KOPT-K1 (cell line): Measurements from ENCODE around the gene PLEKHH1.
"Not testable (repeated sequence)": the region's sequence is repeated elsewhere in the genome, so short reads cannot be mapped to it uniquely, and the experiment has no call there.

Experiments
- H3K27ac ChIP-seq: fragments of 200-600 bp; sonication (generic); 2 replicates; pipeline ENCODE4 v1.5.1; 2016; ENCODE audit warnings: antibody characterized with exemption, mild to moderate bottlenecking, low read depth, low read length; ENCODE audit not compliant: poor library complexity, severe bottlenecking
- H3K36me3 ChIP-seq: fragments of 200-600 bp; sonication (generic); 2 replicates; pipeline ENCODE4 v1.5.1; 2017; ENCODE audit warnings: antibody characterized with exemption, mild to moderate bottlenecking, low read length, moderate library complexity; ENCODE audit not compliant: insufficient read depth
- H3K9me3 ChIP-seq: fragments of 200-600 bp; sonication (generic); 2 replicates; pipeline ENCODE4 v1.5.1; 2017; ENCODE audit warnings: antibody characterized with exemption, low read length, mild to moderate bottlenecking; ENCODE audit not compliant: insufficient read depth, poor library complexity, severe bottlenecking

Gene PLEKHH1

DNA sequence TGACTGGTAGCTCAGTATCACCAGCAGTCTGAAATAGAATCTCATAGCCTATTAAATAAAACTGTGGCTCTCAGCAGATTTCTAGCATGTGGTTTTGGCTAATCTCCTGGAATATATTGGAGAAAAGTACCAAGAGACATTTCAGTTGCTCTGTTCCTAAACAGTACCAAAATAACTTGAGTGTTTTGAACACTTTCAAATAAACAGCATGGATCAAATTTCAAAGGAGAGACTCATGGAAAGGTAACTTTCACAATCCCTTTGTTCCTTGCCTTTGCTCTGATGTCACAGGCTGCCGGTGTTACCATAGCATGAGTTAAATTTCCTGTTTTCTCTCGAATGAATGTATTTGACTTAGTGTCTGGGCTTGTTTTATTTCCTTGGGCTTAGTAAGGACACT, 90.0 kb downstream of the PLEKHH1 start:
- Histone ChIP-seq H3K27ac (no peak overlapping the region), H3K36me3 (no peaks in the 10 kb centered on the region), H3K9me3 (no peaks in the 10 kb centered on the region)

- H3K9me3 ChIP-seq, H3K27ac ChIP-seq, H3K36me3 ChIP-seq: not testable (repeated sequence)
Observed at GRCh38 chr14:67626131-67626530, 93.0 kb downstream of the PLEKHH1 start.

DNA sequence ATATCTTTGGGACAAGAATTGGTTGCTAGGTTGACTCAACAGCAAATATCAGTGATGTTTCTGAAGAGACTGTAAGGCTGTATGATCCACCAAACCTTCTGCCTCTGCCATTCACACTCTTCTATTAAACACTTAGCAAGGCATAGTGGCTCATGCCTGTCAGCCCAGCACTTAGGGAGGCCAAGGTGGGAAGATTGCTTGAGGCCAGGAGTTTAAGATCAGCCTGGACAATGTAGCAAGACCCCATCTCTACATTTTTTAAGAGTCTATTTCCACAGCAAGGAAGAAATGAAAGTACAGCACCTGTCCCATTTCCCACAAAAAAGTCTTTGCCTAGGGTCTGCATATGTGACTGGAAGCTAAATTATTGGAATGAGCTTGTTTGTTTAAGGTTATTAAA, 94.4 kb downstream of the PLEKHH1 start:
- Histone ChIP-seq H3K27ac (no peak overlapping the region), H3K9me3 (no peaks in the 10 kb centered on the region), H3K36me3 (no peaks in the 10 kb centered on the region)

- Histone ChIP-seq H3K9me3 (no peaks in the 10 kb centered on the region), H3K27ac (no peak overlapping the region), H3K36me3 (no peaks in the 10 kb centered on the region)
Observed at GRCh38 chr14:67630186-67630585, 97.1 kb downstream of the PLEKHH1 start.

DNA sequence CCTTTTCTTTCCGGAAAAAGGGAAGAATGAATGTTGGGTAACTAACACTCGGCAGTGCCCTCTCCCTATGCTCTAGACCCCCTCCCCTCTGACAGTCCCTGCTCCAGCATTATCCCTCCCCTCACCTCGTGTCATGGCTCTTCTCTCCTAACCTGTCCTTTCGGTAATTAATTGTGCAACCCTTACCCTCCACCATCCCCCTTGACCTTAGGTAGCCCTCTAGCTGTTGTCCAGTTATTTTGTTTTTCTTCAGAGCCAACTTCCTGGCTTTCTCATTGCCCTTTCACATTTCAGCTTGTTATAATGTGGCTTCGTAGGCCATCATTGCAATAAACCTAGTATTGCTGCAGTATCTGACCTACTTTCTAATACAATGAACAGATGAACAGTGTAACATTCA, 97.8 kb downstream of the PLEKHH1 start:
- Histone ChIP-seq H3K27ac (no peak overlapping the region), H3K36me3 (no peaks in the 10 kb centered on the region), H3K9me3 (no peaks in the 10 kb centered on the region)

- H3K36me3 ChIP-seq = no peaks in the 10 kb centered on the region
- no peak overlapping the region for H3K27ac ChIP-seq
Observed at GRCh38 chr14:67633451-67634147, 100.5 kb downstream of the PLEKHH1 start.

DNA sequence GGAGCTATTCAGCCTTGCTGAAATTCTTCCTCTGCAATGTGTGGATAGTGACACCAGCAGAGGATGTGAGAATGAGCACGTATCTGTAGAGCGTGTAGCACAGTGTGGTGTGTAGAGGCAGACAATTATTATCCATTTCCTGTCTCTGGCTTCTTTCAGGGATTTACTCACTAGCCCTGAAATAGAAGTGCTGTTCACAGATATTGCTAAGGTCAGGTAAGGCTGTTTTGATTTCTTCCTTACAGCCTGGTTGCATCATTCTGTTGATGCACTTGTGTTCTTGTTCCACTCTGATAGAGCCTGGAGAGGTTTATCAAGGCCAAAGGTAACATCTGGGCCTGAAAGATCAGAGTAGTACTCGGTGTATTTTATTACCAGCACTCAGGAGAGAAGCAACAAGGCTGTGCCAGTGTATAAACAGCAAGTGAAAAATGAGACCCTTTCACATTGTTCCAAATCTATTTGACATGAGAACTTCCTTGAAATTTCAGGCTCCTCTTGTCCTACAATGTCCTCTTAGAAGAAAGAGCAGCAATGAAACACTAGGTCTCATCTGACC, 103.3 kb downstream of the PLEKHH1 start:
- Histone ChIP-seq H3K36me3 (no peaks in the 10 kb centered on the region), H3K9me3 (no peaks in the 10 kb centered on the region), H3K27ac (no peak overlapping the region)

More at GRCh38 chr14:67633451-67634147, 100.5 kb downstream of the PLEKHH1 start:
- no peaks in the 10 kb centered on the region for H3K9me3 ChIP-seq

DNA sequence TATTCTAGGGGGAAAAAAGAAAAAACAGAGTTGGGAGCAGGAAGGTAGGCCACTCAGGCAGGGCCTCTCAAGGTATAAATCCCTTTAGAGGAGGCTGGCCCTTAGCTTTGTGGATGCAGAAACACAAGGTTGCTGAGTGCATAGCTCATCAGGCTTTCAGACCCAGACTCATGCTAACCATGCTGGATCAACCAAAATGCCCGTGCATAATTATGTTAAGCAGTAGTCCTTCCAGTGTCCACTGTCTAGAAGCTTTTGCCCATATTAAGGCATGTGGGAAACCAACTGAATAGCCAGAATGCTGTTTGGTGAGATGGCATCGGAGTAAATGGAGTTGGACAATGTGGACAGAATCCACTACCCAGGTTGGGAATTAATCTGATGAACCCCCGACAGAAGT, 105.6 kb downstream of the PLEKHH1 start:
- H3K36me3 ChIP-seq = no peaks in the 10 kb centered on the region
- H3K27ac ChIP-seq = no peak overlapping the region
- H3K9me3 ChIP-seq = no peaks in the 10 kb centered on the region
